Measurements from ENCODE around the gene DIDO1.

Gene DIDO1

GRCh38 chr20:62949962-62950361, 23.7 kb upstream of the DIDO1 start:
- no peak for DNase-seq

- no peak for DNase-seq
These were observed 23.0 kb upstream of the DIDO1 start for GRCh38 chr20:62949153-62949821.

- no peak for DNase-seq
These were observed 21.4 kb upstream of the DIDO1 start for GRCh38 chr20:62947532-62948300.

GRCh38 chr20:62946918-62947317, 20.6 kb upstream of the DIDO1 start:
- DNase-seq: no peak

- no peak for DNase-seq
These were observed 19.6 kb upstream of the DIDO1 start for GRCh38 chr20:62945771-62946339.

- no peak for DNase-seq
These were observed 18.4 kb upstream of the DIDO1 start for GRCh38 chr20:62944746-62945145.

- DNase-seq: no peak
These were observed 17.9 kb upstream of the DIDO1 start for GRCh38 chr20:62944184-62944583.

GRCh38 chr20:62943396-62943795, 17.1 kb upstream of the DIDO1 start:
- no peak for DNase-seq

- DNase-seq: no peak
These were observed 16.2 kb upstream of the DIDO1 start for GRCh38 chr20:62942456-62942855.

- no peak for DNase-seq
These were observed 15.5 kb upstream of the DIDO1 start for GRCh38 chr20:62941792-62942191.

- no peak for DNase-seq
These were observed 14.6 kb upstream of the DIDO1 start for GRCh38 chr20:62940875-62941274.

GRCh38 chr20:62938105-62938888, 12.0 kb upstream of the DIDO1 start, which contains the start of gene GID8:
TSS of gene GID8 (plus strand) at chr20:62938147. CDS start at chr20:62941503, 3,356 bp downstream.
- DNase-seq: peak; percentile 47

- DNase-seq: peak; percentile 94
These were observed 11.2 kb upstream of the DIDO1 start for GRCh38 chr20:62937268-62938104.

- DNase-seq: no peak
These were observed 9.8 kb upstream of the DIDO1 start for GRCh38 chr20:62935968-62936585.

- DNase-seq: no peak
These were observed 9.1 kb upstream of the DIDO1 start for GRCh38 chr20:62935204-62935967.

GRCh38 chr20:62933966-62934365, 7.7 kb upstream of the DIDO1 start:
- DNase-seq: no peak

- DNase-seq: no peak
These were observed 5.2 kb upstream of the DIDO1 start for GRCh38 chr20:62931464-62931863.

GRCh38 chr20:62929051-62929538, 2.8 kb upstream of the DIDO1 start:
- peak; percentile 55 for DNase-seq

GRCh38 chr20:62928246-62928939, 2.1 kb upstream of the DIDO1 start:
- no peak for DNase-seq

- no peak for DNase-seq
These were observed 912 bp upstream of the DIDO1 start for GRCh38 chr20:62927128-62927705.

Measured in stimulated activated naive CD4-positive, alpha-beta T cell treated with Interleukin-2 at 50 U/mL for 16 hours (primary cell).